ENCODE measurements around the gene POLR3B.
A peak's percentile ranks its signal among the peaks of the same experiment; 100 is the strongest.
"Not testable (repeated sequence)": the region's sequence is repeated elsewhere in the genome, so short reads cannot be mapped to it uniquely, and the experiment has no call there.

Gene POLR3B

GRCh38 chr12:106342397-106343213 lies 14.9 kb upstream of the POLR3B start:
- DNase-seq (ENCODE audit: low spot score) = peak; percentile 87

- no peak for DNase-seq (ENCODE audit: low spot score)
Observed at GRCh38 chr12:106343214-106343528, 14.4 kb upstream of the POLR3B start.

GRCh38 chr12:106344131-106344530 lies 13.4 kb upstream of the POLR3B start:
- DNase-seq (ENCODE audit: low spot score) = no peak

GRCh38 chr12:106345746-106346145 lies 11.8 kb upstream of the POLR3B start:
- DNase-seq (ENCODE audit: low spot score) = peak; percentile 14

- DNase-seq (ENCODE audit: low spot score) = no peak
Observed at GRCh38 chr12:106348411-106348810, 9.1 kb upstream of the POLR3B start.

- no peak for DNase-seq (ENCODE audit: low spot score)
Observed at GRCh38 chr12:106353175-106353574, 4.4 kb upstream of the POLR3B start.

GRCh38 chr12:106358396-106359241 lies 1.1 kb downstream of the POLR3B start:
- DNase-seq (ENCODE audit: low spot score) = peak; percentile 60

GRCh38 chr12:106359646-106360399 lies 2.3 kb downstream of the POLR3B start:
- DNase-seq (ENCODE audit: low spot score) = no peak

- DNase-seq (ENCODE audit: low spot score) = no peak
Observed at GRCh38 chr12:106360400-106360994, 2.9 kb downstream of the POLR3B start.

- DNase-seq (ENCODE audit: low spot score) = no peak
Observed at GRCh38 chr12:106362971-106363370, 5.4 kb downstream of the POLR3B start.

GRCh38 chr12:106364261-106364660 lies 6.7 kb downstream of the POLR3B start:
- DNase-seq (ENCODE audit: low spot score) = no peak

- peak; percentile 76 for DNase-seq (ENCODE audit: low spot score)
Observed at GRCh38 chr12:106369624-106370346, 12.2 kb downstream of the POLR3B start.

- DNase-seq (ENCODE audit: low spot score) = no peak
Observed at GRCh38 chr12:106378788-106379187, 21.2 kb downstream of the POLR3B start.

GRCh38 chr12:106380954-106381353 lies 23.4 kb downstream of the POLR3B start:
- no peak for DNase-seq (ENCODE audit: low spot score)

GRCh38 chr12:106381866-106382265 lies 24.3 kb downstream of the POLR3B start:
- DNase-seq (ENCODE audit: low spot score) = not testable (repeated sequence)

- peak; percentile 4 for DNase-seq (ENCODE audit: low spot score)
Observed at GRCh38 chr12:106386813-106387535, 29.4 kb downstream of the POLR3B start.

- DNase-seq (ENCODE audit: low spot score) = no peak
Observed at GRCh38 chr12:106387848-106388377, 30.4 kb downstream of the POLR3B start.

GRCh38 chr12:106389151-106389550 lies 31.6 kb downstream of the POLR3B start:
- no peak for DNase-seq (ENCODE audit: low spot score)

- no peak for DNase-seq (ENCODE audit: low spot score)
Observed at GRCh38 chr12:106392759-106393158, 35.2 kb downstream of the POLR3B start.

GRCh38 chr12:106409878-106410277 lies 52.3 kb downstream of the POLR3B start:
- no peak for DNase-seq (ENCODE audit: low spot score)

Data from AG08395 (cell line).